ENCODE measurements around the gene RAB13. TPM values are rescaled to one million over a fixed set of nuclear protein-coding genes. Genes with fewer than 3 reads are reported as not detected.

Gene RAB13
- total RNA-seq, 1 donor from 2014 or later, result 1.5 TPM

DNA sequence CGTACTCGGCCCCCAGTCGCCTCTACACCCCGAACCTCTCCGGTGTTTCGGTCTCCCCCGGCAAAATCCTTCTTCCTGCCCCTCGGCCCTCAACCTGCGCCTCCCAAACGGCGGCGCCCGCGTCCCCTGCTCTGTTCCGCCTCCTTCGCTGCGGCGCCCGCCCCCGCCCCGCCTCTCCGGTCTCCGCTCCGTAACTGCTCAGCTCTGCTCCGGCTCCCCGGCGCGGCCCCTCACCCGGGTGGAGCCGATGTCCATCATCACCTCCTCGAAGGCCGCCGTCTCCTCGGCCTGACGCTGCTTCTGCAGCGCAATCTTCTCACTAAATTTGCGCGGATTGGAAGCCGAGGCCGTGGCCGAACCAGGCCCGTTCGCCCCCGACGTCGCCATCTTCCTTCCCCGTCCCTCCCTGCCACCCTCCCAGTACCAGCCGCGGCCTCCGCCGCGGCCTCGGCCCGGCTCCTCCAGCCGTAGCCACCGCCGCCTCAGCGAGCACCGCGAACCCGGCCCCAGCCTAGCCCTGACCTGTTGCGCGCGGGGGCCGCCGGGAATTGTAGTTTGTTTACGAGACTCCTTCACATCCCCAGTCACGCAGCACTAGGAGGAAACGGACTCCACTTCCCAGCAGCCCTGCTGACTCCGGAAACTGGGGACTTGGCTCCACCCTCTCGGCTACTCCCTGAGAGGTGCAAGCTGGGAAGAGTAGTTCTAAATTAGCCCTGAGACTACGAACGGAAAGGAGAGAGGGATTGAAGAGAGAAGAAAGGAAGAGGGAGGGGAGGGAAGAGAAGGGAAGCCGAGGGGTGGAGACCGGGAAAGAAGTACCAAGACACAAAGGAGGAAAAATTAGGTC is 27.8 kb downstream of the RAB13 start, which contains the start of gene CRTC2:
Gene CRTC2 (minus strand): TSS at position 502 of the 850 bp plus-strand sequence. CDS start 115 bp downstream, at position 387.
- intact Hi-C loops (cut with micrococcal nuclease), result loop anchor here (1.0 to 2.0 kb wide), 7 partner anchors 9 to 231 kb away; partner anchors contain the start of genes CREB3L4, DENND4B, JTB and RPS27

DNA sequence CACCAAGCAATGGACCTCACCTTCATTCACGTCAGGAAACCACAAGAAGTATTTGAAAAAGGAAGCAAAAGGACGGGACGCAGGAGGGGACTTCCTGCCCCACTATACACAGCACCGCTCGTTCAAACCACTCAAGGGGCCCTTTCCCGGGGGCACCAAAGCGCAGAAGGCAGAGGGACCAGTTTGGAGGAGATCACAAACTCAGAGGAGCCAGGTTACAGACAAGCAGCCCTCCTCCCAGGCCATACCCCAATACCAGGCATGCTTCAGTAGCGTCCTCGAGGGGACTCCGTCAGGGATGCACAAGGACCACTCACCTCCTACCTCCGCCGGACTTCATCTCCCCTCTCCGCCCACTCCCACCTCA is 28.4 kb downstream of the RAB13 start:
- intact Hi-C loops (cut with micrococcal nuclease), result loop anchor here (1.0 to 2.0 kb wide), 7 partner anchors 10 to 230 kb away; partner anchors contain the start of genes CREB3L4, DENND4B, JTB and RPS27

DNA sequence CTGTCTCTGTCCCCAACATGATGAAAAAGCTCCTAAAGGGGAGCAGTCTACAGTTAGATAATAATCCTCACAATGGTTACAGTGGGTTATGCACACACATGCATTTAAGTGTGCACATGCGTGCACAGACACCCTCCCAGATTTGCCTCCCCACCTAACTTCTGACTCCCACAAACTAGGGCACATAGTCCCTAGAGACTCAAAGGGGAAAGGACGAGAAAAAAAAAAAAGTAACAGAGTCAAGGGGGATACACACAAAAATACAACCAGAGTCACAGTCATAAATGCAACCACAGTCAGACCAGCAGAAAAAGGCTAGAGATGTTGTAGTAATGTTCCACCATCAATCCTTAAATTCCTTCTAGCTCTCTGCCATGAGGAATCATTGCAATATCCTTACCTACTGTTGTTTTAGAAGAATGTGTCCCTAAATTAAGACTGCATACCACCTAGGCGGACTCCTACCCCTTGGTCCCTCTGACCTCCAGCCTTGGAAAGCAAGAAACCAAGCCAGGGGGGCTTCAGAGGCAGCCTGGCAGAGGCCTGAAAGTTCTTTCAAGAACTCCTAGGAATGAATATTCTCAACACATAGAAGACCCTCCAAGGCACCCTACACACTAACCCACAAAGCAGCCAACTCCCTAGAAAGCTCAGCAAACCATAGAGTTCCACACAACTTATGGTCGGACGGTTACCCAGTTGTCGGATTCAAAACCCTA is 29.0 kb downstream of the RAB13 start:
- intact Hi-C loops (cut with micrococcal nuclease), result no loop called here

- intact Hi-C loops (cut with micrococcal nuclease), result no loop called here
These were observed 31.3 kb downstream of the RAB13 start for GRCh38 chr1:153954826-153955225.

DNA sequence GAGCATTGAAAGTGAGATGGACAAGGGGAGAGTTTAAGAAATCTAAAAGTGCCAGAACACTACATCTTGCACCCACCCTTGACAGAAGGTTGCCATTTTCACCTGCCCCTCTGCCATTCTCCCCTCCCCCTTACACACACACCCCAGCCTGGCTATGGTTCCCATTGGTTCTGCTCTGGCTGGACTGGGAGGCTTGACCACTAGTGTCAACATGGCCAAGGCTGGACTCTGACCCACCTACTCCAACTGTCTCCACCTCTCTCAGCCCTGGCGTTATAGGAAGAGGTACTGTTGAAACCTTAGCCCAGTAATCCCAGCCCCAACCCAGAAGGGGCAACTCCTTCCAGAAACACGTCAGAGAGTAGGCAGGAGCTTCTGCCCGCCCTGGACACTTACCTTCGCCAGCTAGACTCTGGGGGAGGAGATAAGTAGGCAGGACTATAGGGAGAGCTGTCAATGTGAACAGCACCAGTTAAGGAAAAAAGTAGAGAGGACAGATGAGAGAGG is 32.2 kb downstream of the RAB13 start:
- intact Hi-C loops (cut with micrococcal nuclease), result no loop called here

DNA sequence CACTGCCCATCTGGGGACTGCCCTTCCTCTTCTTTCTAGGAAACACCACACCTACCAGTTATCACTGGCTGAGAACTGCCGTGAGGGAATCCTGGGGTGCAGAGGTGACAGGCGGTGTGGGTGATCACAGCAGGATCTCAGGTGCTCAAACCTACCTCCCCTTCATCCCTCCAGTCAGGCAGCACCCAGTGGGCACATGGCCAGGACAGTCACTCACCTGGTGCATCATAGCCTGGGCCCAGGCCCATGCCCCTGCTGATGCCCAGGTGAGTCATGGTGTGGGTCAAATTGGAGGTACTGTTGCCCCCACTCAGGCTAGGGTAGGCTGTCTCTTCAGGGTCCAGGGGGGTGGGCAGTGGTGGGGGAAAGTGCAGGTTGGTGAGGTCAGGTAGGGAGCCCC is 34.3 kb downstream of the RAB13 start:
- intact Hi-C loops (cut with micrococcal nuclease), result no loop called here

GRCh38 chr1:153951183-153951582 is 35.0 kb downstream of the RAB13 start:
- intact Hi-C loops (cut with micrococcal nuclease), result no loop called here

GRCh38 chr1:153946622-153947241 is 39.4 kb downstream of the RAB13 start, which contains the start of gene DENND4B:
DENND4B (minus strand) TSS chr1:153946718; CDS start chr1:153944374, 2,344 bp downstream.
- intact Hi-C loops (cut with micrococcal nuclease), result loop anchor here (1.0 kb wide), 2 partner anchors 12 to 125 kb away; partner anchors contain the start of gene CRTC2

DNA sequence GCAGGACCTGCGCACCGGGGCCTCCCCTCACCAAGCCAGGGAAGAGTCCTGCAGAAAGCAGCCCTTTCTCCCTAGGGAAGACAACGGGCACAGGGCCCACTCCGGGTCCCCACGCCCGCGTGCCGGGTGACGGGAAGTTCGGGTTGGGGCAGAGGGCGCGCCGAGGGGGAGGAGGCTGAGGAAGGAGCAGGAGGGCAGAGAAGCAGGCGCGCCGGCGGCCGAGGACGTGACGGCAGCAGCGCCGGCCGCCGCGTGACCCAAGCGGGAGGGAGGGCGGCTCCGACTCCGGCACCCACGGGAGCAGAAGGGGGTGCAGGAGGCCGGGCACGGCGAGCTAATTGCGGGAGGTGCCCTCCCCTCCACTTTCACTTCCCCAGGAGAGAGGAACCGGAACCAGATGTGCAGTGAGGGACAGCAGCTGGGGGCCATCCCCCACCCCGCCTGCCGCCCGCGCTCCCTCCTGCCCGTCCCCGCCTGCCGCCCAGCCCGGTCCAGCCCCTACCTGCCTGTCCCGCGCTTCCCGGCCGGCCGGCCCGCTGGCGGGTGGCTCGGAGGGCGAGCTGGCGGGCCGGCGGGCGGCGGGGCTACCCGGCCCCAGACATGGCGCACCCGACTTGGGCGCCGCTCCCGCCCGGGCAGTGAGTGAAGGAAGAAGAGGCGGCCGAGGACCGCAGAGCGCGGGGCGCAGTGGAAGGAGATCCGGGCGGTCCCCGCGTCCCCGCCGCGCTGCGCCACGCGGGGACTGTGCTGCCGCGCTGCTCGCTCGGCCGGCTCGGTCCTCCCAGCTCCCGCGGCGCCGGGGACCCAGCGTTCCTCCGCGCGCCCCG is 40.1 kb downstream of the RAB13 start:
- intact Hi-C loops (cut with micrococcal nuclease), result loop anchor here (1.0 to 2.0 kb wide), 4 partner anchors 12 to 125 kb away; partner anchors contain the start of genes CRTC2 and JTB

- intact Hi-C loops (cut with micrococcal nuclease), result loop anchor here (1.0 to 2.0 kb wide), 2 partner anchors 22 to 32 kb away; partner anchors contain the start of gene JTB
These were observed 40.9 kb downstream of the RAB13 start for GRCh38 chr1:153945131-153945794.

- intact Hi-C loops (cut with micrococcal nuclease), result loop anchor here (1.0 to 2.0 kb wide), 2 partner anchors 21 to 32 kb away; partner anchors contain the start of gene JTB
These were observed 41.4 kb downstream of the RAB13 start for GRCh38 chr1:153944827-153945117.

- intact Hi-C loops (cut with micrococcal nuclease), result loop anchor here (2.0 kb wide), 1 partner anchor 33 kb away; the partner anchor contains the start of gene JTB
These were observed 41.9 kb downstream of the RAB13 start for GRCh38 chr1:153944005-153944826.

DNA sequence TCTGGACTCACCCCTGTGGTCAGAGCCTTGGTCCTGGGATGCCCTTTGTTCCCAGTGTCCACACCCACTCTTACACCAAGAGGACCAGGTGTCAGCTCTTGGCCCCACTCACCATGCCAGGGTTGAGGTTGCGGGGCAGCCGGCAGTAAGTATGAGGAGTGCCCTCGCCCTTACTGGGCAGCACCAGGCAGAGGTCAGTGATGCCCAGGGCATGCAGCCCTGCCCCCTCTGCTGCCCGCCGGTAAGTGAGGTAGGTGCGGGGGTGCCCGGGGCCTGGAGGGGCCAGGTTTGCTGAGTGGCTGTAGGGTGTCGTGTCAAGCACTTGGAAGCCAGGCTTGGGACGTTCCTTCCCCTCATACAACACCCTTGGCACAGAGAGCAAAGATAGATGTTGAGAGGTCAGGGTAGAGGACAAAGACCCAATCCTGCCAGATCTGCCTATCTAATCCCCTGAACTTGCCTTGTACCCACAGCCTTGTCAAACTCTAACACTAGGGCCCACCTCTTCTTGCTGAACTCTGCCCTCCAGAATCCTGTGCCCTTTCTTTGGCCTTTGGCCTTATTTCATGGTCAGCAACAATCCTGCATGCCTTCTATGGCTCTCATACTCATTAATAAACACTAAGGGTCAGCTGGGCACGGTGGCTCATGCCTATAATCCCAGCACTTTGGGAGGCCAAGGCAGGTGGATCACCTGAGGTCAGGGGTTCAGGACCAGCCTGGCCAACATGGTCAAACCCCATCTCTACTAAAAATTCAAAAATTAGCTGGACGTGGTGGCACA is 43.2 kb downstream of the RAB13 start:
- intact Hi-C loops (cut with micrococcal nuclease), result no loop called here

DNA sequence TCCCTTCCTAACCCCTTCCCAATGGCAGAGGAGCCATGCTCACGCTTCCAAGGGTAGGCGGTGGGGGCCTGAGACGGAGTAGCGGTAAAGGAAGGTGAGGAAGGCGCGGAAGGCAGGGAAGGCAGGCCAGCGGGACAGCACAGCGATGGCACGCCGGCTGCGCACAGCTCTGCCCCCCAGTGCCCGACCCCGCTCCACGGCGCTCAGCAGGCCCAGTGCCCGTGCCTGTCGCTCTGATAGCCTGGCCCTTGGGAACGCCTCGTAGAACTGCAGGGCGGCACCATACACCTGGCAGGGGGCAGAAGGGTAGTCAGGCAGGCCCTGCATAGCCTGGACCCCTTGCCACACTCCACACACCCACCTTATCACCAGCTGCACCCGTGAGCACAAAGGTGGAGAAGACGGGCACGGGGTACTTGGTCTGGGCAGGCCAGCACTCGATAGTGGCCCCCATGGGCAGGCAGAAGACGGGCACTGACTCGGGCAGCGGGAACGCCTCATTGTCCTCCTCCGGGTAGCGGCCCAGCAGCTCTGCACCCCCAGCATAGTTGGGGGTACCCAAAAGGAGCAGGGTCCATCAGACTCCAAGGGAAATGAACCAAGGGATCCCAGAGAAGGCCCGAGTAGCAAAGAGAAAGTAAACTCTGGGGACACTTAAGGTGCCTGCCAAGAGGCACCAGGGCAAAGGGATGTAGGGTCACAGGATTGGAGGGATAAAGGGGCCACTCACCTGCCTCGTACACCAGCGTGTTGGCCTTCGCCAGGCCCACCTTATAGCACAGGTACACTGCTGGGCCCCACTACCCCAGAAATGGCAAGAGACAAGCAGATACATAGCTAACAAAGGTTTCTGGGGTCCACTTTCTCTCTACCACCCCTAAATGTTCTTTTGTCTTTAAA is 44.1 kb downstream of the RAB13 start:
- intact Hi-C loops (cut with micrococcal nuclease), result no loop called here

- intact Hi-C loops (cut with micrococcal nuclease), result no loop called here
These were observed 45.4 kb downstream of the RAB13 start for GRCh38 chr1:153940756-153941155.

DNA sequence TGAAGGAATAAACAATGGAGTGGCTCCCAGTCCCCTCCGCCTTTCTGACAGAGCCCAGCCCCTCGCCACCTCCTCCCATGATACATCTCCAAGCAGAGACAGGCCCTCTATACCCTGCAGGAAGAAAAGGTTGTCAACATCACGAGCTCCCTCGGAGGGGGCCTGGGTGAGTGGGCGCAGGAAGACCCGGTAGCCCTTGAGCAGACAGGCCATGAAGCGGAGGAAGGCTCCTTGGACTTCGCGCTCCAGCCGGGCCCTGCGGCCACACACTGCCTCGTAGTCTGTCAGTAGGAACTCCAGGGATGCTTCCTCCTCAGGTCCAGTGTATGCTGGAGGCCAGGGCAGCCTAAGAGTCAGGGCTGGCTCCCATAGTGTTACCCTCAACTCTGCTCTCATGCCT is 46.7 kb downstream of the RAB13 start:
- intact Hi-C loops (cut with micrococcal nuclease), result no loop called here

- intact Hi-C loops (cut with micrococcal nuclease), result no loop called here
These were observed 47.1 kb downstream of the RAB13 start for GRCh38 chr1:153938996-153939395.
